HG02981 (cell line): ENCODE data around the gene HOXB5.

ENCODE experiments used
- ATAC-seq: cut with Tn5 transposase; IDR thresholded peaks from one replicate; pipeline ENCODE4 v1.9.1; 2021; ENCODE audit warnings: mild to moderate bottlenecking, moderate library complexity; ENCODE audit not compliant: unreplicated experiment

Gene HOXB5

GRCh38 chr17:48593126-48593829 lies at the start of gene HOXB5:
TSS of gene HOXB5 (minus strand) at chr17:48593779. CDS start at chr17:48593682, 97 bp downstream.
- ATAC-seq: no peak

DNA sequence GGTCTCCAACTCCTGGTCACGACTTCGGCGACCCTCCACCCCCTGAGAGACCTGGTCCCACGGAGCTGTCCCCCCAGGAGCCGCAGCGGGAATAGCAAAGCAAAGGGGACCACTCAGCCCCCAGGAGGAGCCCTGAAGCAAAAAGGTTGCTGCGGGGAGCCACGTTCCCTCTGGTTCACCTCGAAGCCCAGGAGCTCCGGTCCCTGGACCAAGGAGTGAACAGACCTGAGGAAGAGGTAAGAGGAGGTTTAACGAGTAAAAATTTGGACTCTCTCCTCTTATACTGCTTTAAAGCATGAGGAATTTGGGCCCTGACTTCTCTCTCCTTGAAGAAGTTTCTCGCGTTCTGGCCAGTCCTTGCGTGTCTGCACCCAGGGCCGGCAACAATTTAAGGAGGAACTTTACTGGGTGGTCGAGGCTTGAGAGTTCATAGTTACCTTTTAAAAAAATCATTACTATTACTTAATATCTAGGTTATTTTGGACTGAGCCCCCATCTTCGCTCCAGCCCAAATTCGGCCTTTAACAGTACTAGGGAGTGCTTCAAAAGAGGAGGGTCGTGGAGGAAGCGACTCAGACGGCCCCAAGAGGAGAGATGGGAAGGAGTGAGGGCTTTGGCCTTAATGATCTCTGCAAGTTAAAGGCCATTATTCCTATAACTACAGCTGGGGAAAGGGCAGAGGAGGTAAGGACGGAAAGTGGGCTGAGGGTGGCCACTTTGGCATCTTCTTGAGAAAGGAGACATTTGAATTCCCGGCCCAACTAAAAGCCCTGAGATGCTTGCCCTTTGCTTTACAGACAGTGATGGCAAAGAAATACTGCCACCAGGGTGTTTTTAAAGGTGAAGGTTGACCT lies 49.5 kb upstream of the HOXB5 start:
- no peak for ATAC-seq

GRCh38 chr17:48642059-48642842 lies 48.7 kb upstream of the HOXB5 start:
- no peak for ATAC-seq

DNA sequence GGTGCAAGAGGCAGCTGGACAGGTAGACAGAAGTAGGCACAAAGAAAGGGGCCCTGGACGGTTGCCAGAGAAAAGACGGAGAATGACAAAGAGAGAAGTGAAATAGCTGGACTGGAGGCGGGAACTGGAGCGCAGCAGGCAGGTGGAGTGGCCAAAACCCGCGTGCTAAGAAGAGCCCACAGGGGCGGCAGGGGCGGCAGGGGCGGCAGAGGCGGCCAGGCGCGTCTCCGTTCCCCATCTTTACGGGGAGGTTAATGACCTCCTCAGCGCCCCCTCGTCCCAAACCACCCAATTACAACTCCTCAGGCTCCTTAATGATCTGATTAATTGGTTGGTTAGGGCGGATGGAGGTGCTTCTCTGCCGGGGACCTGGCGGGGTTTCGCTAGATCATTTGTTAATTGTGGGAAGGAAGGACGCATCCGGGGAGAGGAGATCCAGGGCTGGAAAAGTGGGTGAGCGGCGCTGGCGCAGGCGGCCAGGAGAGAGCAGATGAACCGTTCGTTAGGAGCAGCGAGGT lies 48.0 kb upstream of the HOXB5 start:
- no peak for ATAC-seq

- no peak for ATAC-seq
Measured at GRCh38 chr17:48640858-48641180, 47.2 kb upstream of the HOXB5 start.

DNA sequence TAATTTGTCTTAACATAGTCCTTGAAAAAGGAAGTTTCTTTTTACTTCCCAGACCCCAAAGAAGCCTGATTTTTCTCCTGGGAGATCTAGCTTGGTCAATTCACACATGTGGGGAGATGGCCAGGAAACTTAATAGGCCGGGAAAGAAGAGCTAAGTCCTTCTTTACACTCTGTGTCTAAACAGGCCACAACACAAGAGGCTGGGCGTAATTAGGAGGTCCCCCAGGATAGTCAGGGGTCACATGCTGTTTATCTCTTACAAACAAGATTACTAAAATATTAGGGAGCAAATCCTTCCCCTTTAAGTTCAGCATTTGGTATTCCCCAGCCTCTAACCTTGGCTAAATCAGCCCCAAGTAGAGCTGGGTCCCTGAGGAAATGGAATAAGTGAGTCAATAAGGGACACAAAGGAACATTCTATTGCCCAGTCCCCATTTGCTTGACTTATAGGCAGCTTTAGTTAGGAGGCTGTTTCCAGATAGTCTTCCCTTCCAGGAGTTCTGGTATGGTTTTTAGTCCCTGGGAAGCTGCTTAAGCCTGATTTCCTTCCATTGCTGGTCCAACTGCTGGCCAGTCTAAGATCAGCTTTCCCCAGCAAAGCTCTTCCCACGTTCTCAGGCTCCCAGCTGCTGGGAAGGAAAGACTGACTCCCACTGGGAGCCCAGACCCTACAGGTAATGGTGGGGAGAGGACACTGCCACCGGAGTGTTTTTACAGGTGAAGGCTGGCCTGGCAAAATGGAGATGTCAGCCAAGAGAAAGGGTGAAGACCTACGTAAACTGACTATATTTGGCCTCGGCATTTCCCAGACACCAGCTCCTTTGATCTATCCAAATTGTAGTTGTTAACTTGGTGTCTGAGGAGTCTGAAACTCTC lies 46.6 kb upstream of the HOXB5 start:
- no peak for ATAC-seq

GRCh38 chr17:48639136-48639535 lies 45.6 kb upstream of the HOXB5 start:
- no peak for ATAC-seq

DNA sequence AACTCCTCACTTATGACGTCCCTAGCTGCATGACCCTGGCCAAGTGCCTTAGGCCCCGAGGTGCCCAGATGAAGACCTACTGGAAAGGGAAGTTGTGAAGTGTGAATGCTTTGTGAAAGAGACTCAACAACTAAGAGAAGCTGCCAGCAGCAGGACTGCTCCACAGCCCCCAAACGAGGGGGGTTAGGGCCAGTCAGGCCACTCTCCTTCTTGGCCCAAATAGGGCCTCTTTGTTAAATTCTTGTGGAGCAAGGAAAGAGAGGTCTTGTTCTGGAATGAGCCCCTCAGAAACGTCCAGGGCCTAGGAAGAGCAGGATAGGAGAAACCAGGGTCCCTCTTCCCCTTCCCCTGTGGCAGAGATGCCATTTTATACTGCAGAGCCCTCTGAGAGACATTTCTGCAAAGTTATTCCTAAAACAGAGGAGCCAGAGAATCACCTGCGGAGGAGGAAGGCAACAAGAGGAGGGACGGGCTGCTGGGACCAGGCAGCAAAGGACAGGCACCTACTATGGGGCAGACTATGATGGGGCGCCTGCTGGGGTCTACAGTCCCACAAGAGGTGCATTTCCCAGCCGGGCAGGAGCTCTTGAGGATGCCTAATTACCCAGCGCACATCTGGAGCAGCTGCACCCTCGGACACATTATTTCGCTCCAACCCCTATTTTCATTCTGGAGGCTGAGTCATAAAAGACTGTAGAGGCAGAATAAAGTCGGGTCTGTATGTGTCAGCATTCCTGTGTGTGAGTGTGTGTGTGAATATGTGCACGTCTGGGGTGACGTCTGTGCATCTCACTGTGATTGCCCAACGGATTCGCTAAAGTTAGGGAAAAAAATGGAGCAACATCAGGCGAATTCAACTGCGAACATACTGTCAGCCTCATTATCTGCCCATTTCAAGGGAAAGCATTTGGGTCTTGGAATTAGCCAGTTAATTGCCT lies 44.0 kb upstream of the HOXB5 start:
- no peak for ATAC-seq

GRCh38 chr17:48636177-48637018 lies 42.8 kb upstream of the HOXB5 start:
- no peak for ATAC-seq

GRCh38 chr17:48634493-48635208 lies 41.1 kb upstream of the HOXB5 start:
- ATAC-seq: no peak

DNA sequence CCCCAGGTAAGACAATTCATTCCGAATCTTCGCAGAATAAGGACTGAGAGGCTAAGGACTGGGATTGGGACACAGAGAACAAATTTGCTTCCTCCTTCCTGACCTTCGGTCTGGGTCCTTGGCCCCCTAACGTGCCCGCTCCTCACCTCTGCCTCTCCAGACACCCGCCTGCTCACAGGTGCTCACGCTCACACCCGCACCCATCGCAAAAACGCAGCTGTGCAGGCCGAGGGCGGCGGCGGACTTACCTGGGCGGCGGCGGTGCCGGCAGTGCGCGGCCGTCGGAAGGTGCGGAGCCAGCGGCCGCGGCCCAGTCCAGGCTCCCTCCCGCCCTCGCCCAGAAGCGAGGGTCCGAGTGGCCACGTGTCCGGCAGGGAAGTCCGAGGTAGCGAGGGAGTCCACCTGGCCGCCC lies 39.7 kb upstream of the HOXB5 start:
- no peak for ATAC-seq

DNA sequence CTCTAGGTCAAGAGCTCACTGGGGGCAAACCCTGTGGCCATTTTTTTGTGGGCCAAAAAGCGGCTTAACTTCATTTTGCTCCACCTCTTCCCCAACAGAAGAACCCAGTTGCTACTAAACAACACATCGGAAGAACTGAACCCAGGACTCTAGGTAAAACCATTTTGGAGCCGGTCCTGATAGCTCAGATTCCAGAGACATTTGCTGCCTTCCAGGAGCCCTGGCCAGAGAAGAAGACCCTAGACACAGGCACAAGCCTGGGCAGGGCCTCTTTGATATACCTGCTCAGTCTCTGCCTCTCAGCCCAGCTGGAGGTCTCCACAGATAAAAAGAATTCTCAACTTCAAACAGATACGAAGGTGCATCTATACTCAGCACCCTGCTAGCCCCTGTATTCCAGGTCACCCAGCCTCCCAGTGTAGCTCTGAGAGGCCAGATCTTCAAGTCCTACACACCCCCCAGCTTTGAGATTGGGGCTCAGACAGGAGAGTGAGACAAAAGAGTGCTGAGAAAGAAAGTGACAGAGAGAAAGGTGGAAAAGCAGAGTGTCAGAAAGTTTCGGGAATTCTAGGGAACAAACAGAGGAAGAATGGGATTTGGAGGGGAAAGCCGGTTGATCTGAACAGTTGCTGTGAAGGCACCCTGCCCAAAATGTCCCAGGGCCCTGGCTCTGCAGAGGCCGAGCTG lies 39.1 kb upstream of the HOXB5 start:
- no peak for ATAC-seq

- ATAC-seq: no peak
Measured at GRCh38 chr17:48631693-48632578, 38.4 kb upstream of the HOXB5 start.

DNA sequence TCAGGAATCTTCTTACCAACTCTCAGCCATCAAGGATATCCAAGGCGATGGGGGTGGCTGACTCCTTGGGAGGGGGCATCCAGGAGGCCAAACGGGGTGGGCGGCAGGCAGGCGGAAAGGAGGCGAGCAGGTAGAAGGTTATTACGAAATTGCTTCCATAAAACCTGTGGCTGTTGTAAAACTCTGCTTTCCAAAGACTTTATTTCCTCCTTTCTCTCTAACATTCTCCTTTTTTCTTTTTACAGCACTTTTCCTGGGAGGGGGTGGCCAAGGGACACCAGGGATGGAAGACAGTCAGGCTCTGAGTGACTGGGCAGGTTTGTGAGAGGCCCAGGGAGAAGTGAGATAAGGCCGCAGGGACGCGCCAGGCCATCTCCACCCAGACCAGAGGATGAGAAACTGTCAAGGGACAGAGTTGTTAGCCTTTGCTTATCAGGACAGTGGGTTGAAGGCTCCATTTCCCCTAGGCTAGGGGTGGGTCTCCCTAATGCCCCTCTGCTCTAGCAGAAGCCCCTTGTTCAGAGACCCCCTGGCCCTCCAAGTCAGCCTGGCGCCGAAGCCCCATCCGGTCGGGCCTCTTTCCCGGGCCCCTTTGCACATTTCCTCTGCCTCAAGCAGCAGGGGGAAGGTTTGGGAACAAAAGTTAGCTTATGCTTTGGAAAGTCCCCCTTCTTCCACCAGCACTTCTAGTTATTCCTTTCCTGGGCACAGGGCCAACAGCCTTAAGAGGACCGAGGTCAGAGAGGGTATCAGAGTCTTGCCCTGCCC lies 37.5 kb upstream of the HOXB5 start:
- no peak for ATAC-seq
